Liver (tissue), 9 donors: ENCODE results near the gene PSMG2. TPM values are rescaled to one million over a fixed set of nuclear protein-coding genes. Genes with fewer than 3 reads are reported as not detected.

Experiments
- DNase-seq: peaks from one replicate; pipeline ENCODE4 v3.0.0-alpha.2; 2017; ENCODE audit warnings: low spot score
- H3K27ac ChIP-seq, 2 donors: one replicate each; pipeline ENCODE4 v1.7.0; 2013; ENCODE audit warnings: inconsistent platforms in 2 of 2, low read length in 2 of 2, control low read depth in 1 of 2, low read depth in 1 of 2, mild to moderate bottlenecking in 1 of 2
- H3K27me3 ChIP-seq, 4 donors: one replicate each; pipeline versions ENCODE4 v1.6.1 to v1.7.0; 2013; ENCODE audit warnings: low read length in 3 of 4, inconsistent platforms in 1 of 4, mild to moderate bottlenecking in 1 of 4, moderate library complexity in 1 of 4; ENCODE audit not compliant: control insufficient read depth in 4 of 4, insufficient read depth in 4 of 4
- H3K36me3 ChIP-seq, 4 donors: one replicate each; pipeline versions ENCODE4 v1.6.1 to v1.7.0; 2013; ENCODE audit warnings: low read length in 3 of 4, mild to moderate bottlenecking in 3 of 4, low read depth in 1 of 4, moderate library complexity in 1 of 4; ENCODE audit not compliant: control insufficient read depth in 4 of 4, insufficient read depth in 3 of 4
- H3K4me1 ChIP-seq, 4 donors: one replicate each; pipeline versions ENCODE4 v1.6.1 to v1.7.0; 2013; ENCODE audit warnings: low read length in 3 of 4, mild to moderate bottlenecking in 3 of 4, moderate library complexity in 1 of 4; ENCODE audit not compliant: control insufficient read depth in 4 of 4, insufficient read depth in 4 of 4
- H3K4me3 ChIP-seq, 3 donors: one replicate each; pipeline versions ENCODE4 v1.6.1 to v1.7.0; 2013; ENCODE audit warnings: low read length in 3 of 3, control low read depth in 1 of 3, low read depth in 1 of 3, mild to moderate bottlenecking in 1 of 3
- H3K9ac ChIP-seq, 2 donors: one replicate each; pipeline ENCODE4 v1.7.0; 2013; ENCODE audit warnings: low read length in 2 of 2, mild to moderate bottlenecking in 2 of 2, moderate library complexity in 2 of 2, control low read depth in 1 of 2, low read depth in 1 of 2
- H3K9me3 ChIP-seq, 4 donors: one replicate each; pipeline versions ENCODE4 v1.6.1 to v1.7.0; 2013; ENCODE audit warnings: low read length in 3 of 4; ENCODE audit not compliant: control insufficient read depth in 4 of 4
- ATF3 ChIP-seq: IDR thresholded peaks from 2 replicates; pipeline ENCODE4 v1.6.1; 2016; ENCODE audit warnings: antibody characterized with exemption
- CTCF ChIP-seq: fragments of 150-350 bp; IDR thresholded peaks from 2 replicates; pipeline ENCODE4 v1.5.1; 2017; ENCODE audit warnings: improper control_type of control experiment, low read depth, low read length; ENCODE audit not compliant: missing input control
- EGR1 ChIP-seq, 2 donors: IDR thresholded peaks; 2 replicates each; pipeline ENCODE4 v1.6.1; 2016 to 2018; ENCODE audit warnings: antibody characterized with exemption in 2 of 2, low read depth in 2 of 2
- FOXA1 ChIP-seq: IDR thresholded peaks from 2 replicates; pipeline ENCODE4 v1.6.1; 2016; ENCODE audit warnings: antibody characterized with exemption
- FOXA2 ChIP-seq: IDR thresholded peaks from 2 replicates; pipeline ENCODE4 v1.6.1; 2016; ENCODE audit warnings: antibody characterized with exemption
- GABPA ChIP-seq, 2 donors: IDR thresholded peaks in 1 of 2; conservative IDR thresholded peaks in 1 of 2; 2 replicates each; pipeline ENCODE4 v1.6.1; 2016; ENCODE audit warnings: antibody characterized with exemption in 2 of 2, mild to moderate bottlenecking in 1 of 2, moderate library complexity in 1 of 2
- HNF4A ChIP-seq, 2 donors: conservative IDR thresholded peaks; 2 replicates each; pipeline ENCODE4 v1.6.1; 2016; ENCODE audit warnings: antibody characterized with exemption in 2 of 2, mild to moderate bottlenecking in 2 of 2
- MAX ChIP-seq: IDR thresholded peaks from 2 replicates; pipeline ENCODE4 v1.6.1; 2016; ENCODE audit warnings: antibody characterized with exemption
- RAD21 ChIP-seq, 2 donors: IDR thresholded peaks; 2 replicates each; pipeline ENCODE4 v1.6.1; 2016; ENCODE audit warnings: antibody characterized with exemption in 2 of 2, mild to moderate bottlenecking in 2 of 2
- REST ChIP-seq: IDR thresholded peaks from 2 replicates; pipeline ENCODE4 v1.6.1; 2016; ENCODE audit warnings: antibody characterized with exemption, mild to moderate bottlenecking
- RXRA ChIP-seq, 2 donors: IDR thresholded peaks; 2 replicates each; pipeline ENCODE4 v1.6.1; 2017 to 2018; ENCODE audit warnings: antibody characterized with exemption in 2 of 2, mild to moderate bottlenecking in 1 of 2
- TAF1 ChIP-seq: conservative IDR thresholded peaks from 2 replicates; pipeline ENCODE4 v1.6.1; 2016; ENCODE audit warnings: antibody characterized with exemption, mild to moderate bottlenecking
- YY1 ChIP-seq: IDR thresholded peaks from 2 replicates; pipeline ENCODE4 v1.6.1; 2016; ENCODE audit warnings: antibody characterized with exemption, mild to moderate bottlenecking
- ZBTB33 ChIP-seq: IDR thresholded peaks from 2 replicates; pipeline ENCODE4 v1.6.1; 2016; ENCODE audit warnings: antibody characterized with exemption
- WGBS: extraction: QIAGEN DNeasy Blood & Tissue Kit; methylation state at CpG from one replicate; pipeline ENCODE4 v1.1.7; 2013; 5-methylcytosine and 5-hydroxymethylcytosine counted together
- polyA plus RNA-seq, 2 donors: library from polyadenylated mRNA; stranded (reverse) in 1 of 2; unstranded in 1 of 2; fragments of 200-250 nt in 1 of 2; fragments of >200 nt in 1 of 2; fragmentation: Nextera tagmentation in 1 of 2; extraction: Ambion mirVana in 1 of 2; gene quantifications; one replicate each; pipeline versions ENCODE4 v1.2.1 to v1.2.3, GENCODE V29; 2013 to 2015
- total RNA-seq, 2 donors: library from RNA; depleted of rRNA; stranded (reverse); fragments of >200 nt; gene quantifications; one replicate each; pipeline ENCODE4 v1.2.3, GENCODE V29; 2014
- donor health status: healthy.
- donor health status: healthy.
- donor health status: healthy.
- donor health status: healthy.
- donor health status: healthy.

PSMG2 gene
- total and polyA plus RNA-seq, 4 donors, result 24.2 to 48.0 (median 36.6) TPM

- Histone ChIP-seq H3K27ac (peak overlapping the region; percentile 88 to 90), H3K27me3 (no peaks in the 10 kb centered on the region), H3K9ac (peak overlapping the region; percentile 36 to 82), H3K36me3 (no peaks in the 10 kb centered on the region), H3K4me1 (peaks cover 2 to 10% (median 6%) of the 10 kb centered on the region in 4 donors), H3K4me3 (peak overlapping the region in 2 of 3 donors; percentile 68 to 91), H3K9me3 (no peaks in the 10 kb centered on the region)
- no peak for TF ChIP-seq ZBTB33
- TF ChIP-seq FOXA2, result no peak
- TF ChIP-seq EGR1 (IDR thresholded peaks at IDR 0.05; ENCODE audit: low read depth in 2 of 2), result no peak
- TF ChIP-seq FOXA1, result no peak
- no peak for TF ChIP-seq REST
- no peak for TF ChIP-seq HNF4A (conservative IDR thresholded peaks at IDR 0.05)
- TF ChIP-seq TAF1, result no peak
- no peak for TF ChIP-seq MAX
- no peak for TF ChIP-seq CTCF
- no peak for TF ChIP-seq RAD21 (IDR thresholded peaks at IDR 0.05)
- TF ChIP-seq RXRA (IDR thresholded peaks at IDR 0.05), result no peak
- TF ChIP-seq ATF3, result no peak
- DNase-seq, result no peak
- 31% methylated on average over 3 of the region's 3 CpGs for WGBS
Measured at GRCh38 chr18:12656605-12656937, 46.3 kb upstream of the PSMG2 start.

- Histone ChIP-seq H3K36me3 (no peaks in the 10 kb centered on the region), H3K9ac (peak overlapping the region; percentile 36 to 82), H3K9me3 (no peaks in the 10 kb centered on the region), H3K4me3 (peak overlapping the region; percentile 66 to 91 (median 68)), H3K4me1 (peaks cover 2 to 10% (median 6%) of the 10 kb centered on the region in 4 donors), H3K27ac (peak overlapping the region; percentile 88 to 90), H3K27me3 (no peaks in the 10 kb centered on the region)
- DNase-seq, result peak; percentile 34
- 2% methylated on average over 89 of the region's 89 CpGs for WGBS
- TF ChIP-seq GABPA (IDR thresholded peaks at IDR 0.05 in 1 of 2, conservative IDR thresholded peaks at IDR 0.05 in 1 of 2) (no peak), EGR1 (IDR thresholded peaks at IDR 0.05; ENCODE audit: low read depth in 2 of 2) (no peak), ZBTB33 (no peak), ATF3 (no peak), YY1 (no peak), RAD21 (IDR thresholded peaks at IDR 0.05) (no peak), FOXA1 (no peak), REST (no peak), TAF1 (no peak)
Measured at GRCh38 chr18:12656938-12657683, 45.7 kb upstream of the PSMG2 start.
